Thyroid gland (tissue), 4 donors: Measurements from ENCODE around the gene MED28.

Experiments
- CTCF ChIP-seq, 6 experiments: fragments of 200-600 bp in 3 of 6; fragments of 450-650 bp in 3 of 6; sonication (generic) in 3 of 6; IDR thresholded peaks; one replicate each; pipeline ENCODE4 v1.5.1; 2016 to 2019; ENCODE audit warnings: antibody characterized with exemption in 6 of 6, mild to moderate bottlenecking in 2 of 6, inconsistent platforms in 1 of 6, moderate library complexity in 1 of 6
- POLR2A ChIP-seq, 2 donors: fragments of 450-650 bp; IDR thresholded peaks; one replicate each; pipeline ENCODE4 v1.6.1; 2017; ENCODE audit warnings: antibody characterized with exemption in 2 of 2, mild to moderate bottlenecking in 2 of 2, moderate library complexity in 1 of 2

DNA sequence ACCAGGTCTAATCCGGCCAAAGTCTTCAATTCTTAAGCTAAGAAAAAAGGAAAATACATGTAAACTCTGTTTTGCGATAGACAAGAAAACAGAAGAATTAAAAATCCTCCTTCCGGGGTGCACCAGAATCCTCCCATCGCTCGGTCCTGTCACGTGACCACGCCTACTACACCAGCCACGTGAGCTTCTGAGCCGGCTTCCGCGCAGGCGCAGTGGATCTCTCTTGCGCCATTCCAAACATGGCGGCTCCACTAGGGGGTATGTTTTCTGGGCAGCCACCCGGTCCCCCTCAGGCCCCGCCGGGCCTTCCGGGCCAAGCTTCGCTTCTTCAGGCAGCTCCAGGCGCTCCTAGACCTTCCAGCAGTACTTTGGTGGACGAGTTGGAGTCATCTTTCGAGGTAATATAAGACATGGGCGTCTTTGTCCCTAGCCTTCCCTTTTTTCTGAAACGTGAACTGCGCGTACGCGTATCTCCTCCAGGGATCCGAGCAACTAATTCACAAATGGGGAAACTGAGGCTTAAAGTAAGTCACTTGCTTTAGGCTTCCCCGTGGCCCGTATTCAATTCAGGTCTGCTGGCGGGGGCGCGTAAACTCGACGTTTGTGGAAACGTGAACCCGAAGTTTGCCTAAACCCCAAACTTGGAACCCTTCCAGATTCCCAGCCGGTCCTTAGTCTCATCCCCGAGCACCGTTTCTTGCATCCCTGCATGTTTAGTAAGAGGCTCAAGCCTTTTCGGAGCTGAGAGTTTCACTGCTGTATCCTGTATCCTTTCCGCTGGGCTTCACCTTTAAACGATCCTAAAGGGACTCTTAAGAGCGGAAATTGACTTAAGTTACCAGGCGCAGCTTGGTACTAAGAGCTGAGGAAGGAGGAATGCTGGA lies at the start of gene MED28:
- TF ChIP-seq POLR2A (IDR thresholded peaks at IDR 0.05) (peak; percentile 15 to 88), CTCF (IDR thresholded peaks at IDR 0.05) (peak in 3 of 6 experiments; percentile 1 to 35 (median 35))
